HG02973 (cell line): ENCODE results near the gene KSR1.
"Not testable (repeated sequence)": the region's sequence is repeated elsewhere in the genome, so short reads cannot be mapped to it uniquely, and the experiment has no call there.

Experiments
- ATAC-seq: cut with Tn5 transposase; IDR thresholded peaks from one replicate; pipeline ENCODE4 v1.9.1; 2021; ENCODE audit warnings: moderate library complexity; ENCODE audit not compliant: unreplicated experiment

The KSR1 gene

DNA sequence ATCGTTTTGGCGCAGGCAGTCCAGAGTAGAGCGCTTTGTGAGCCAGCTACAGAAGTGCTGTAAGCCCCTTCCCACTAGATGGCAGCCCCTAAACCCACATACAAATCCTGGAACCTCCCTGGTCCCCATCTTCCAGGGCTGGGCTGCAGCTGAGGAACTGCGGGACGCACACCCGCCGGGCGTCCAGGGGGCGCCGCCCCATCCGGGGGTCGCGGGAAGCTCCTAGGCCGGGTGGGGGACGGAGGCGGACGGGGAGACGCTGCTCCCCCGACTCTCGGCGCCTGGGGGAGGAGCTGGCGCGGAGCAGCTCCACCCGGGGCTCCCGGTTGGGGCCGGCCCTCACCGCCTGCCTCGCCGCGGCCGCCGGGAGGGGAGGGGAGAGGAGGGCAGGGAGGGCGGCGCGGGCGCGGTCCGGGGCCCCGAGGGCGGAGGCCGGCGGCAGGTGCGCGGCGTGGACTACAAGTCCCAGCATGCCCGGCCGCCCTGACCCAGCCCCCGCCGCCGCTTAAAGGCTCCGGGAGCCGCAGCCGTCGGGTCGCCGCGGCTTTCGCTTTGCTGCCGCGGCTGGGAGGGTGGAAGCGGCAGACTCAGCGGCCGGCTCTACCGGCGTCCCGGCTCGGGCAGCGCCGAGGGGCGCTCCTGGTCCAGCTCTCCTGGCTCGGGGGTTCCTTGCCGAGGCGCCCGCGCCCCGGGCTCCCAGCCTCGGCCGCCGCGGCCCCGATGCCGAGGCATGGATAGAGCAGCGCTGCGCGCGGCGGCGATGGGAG lies at the start of gene KSR1:
Gene KSR1, plus strand, starts transcription at position 535 of the 767 bp plus-strand sequence. Its CDS starts 196 bp downstream, at position 731.
- peak; percentile 86 for ATAC-seq

DNA sequence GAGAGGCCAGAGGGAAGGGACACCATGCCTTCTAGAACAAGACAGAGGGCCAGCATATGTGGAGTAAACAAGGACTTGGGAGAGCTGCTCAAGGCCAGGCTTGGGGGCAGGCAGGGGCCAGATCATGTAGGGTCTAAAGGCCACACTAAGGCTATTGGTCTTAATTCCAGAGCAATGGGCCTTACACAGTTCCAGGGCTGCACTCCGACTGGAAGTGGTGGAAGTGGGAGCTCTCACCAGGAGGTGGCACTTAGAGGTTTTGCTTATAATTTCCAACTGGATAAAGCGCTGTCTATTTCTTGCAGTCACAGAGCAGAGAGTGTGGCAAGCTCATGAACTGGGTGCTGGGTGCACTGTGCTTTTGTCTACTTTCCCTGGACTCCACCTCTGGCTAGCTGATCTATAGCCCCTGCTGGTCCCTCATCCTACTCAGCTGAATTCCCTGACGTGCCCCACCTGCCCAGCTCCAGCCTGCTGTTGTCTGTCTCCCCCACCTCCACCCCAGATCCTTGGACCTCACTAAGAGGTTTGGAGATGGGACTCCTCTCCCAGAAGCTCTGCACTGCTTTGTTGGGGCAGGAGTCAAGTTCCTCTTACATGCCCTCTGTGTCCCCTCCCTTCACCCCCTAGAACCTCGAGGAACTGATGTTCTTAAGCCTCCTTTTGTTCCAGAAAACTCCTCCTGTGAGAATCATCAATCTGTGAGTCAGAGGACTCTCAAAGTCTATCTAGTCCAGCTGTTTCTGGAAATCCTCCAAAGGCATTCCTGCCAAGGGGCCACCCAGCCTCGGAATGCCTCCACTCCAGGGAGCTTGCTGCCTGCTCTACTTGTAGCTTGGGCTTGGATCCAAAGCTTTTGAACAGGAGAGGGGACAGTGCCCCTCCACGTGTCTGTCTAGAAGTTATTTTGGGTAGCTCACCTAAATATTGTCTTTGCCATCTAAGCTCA lies 48.1 kb upstream of the KSR1 start:
- ATAC-seq = no peak

- ATAC-seq = no peak
Observed at GRCh38 chr17:27408891-27409290, 47.4 kb upstream of the KSR1 start.

- ATAC-seq = not testable (repeated sequence)
Observed at GRCh38 chr17:27412158-27412557, 44.1 kb upstream of the KSR1 start.

GRCh38 chr17:27413315-27413714 lies 42.9 kb upstream of the KSR1 start:
- no peak for ATAC-seq

- ATAC-seq = no peak
Observed at GRCh38 chr17:27413792-27414191, 42.5 kb upstream of the KSR1 start.

- no peak for ATAC-seq
Observed at GRCh38 chr17:27414271-27414670, 42.0 kb upstream of the KSR1 start.

DNA sequence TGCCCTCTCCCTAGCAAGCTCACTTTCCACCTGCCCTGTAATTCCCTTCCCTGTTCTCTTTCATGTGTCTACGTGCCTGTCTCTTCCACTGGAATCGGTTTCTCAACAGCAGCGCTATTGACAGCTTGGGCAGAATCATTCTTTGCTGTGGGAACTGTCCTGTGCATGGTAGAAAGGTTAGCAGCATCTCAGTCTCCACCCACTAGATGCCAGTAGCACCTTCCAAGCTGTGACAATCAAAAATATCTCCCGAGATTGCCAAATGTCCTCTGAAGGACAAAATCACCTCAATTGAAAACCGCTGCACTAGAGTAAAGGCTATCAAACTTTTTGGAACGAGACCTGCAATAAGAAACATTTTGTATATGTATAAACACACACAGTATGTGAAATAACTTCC lies 41.6 kb upstream of the KSR1 start:
- ATAC-seq = no peak

- ATAC-seq = no peak
Observed at GRCh38 chr17:27415120-27415795, 41.0 kb upstream of the KSR1 start.

GRCh38 chr17:27417596-27418365 lies 38.5 kb upstream of the KSR1 start:
- ATAC-seq = no peak

GRCh38 chr17:27418366-27418615 lies 38.0 kb upstream of the KSR1 start:
- ATAC-seq = no peak

- ATAC-seq = no peak
Observed at GRCh38 chr17:27419156-27419555, 37.1 kb upstream of the KSR1 start.

- ATAC-seq = no peak
Observed at GRCh38 chr17:27420211-27420950, 35.9 kb upstream of the KSR1 start.

DNA sequence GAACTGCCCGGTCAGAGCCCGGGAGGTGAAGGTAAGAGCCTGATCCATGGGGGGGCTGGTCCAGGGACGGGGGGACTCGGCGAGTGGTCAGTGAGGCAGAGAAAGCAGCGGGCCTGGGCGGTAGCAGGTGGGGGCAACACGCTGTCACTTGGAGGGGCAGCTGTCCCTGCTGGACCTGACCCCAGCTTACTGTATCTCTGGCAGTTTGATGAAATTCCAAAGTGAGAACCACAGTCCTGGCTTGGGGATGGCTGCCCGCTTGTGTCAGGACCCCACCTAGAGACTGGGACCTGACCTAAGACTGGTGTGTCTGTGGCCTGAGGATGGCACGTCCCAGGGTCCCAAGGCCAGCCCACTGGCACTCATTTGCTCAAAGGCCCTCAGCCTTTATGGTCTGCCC lies 35.1 kb upstream of the KSR1 start:
- no peak for ATAC-seq

- not testable (repeated sequence) for ATAC-seq
Observed at GRCh38 chr17:27421626-27422025, 34.6 kb upstream of the KSR1 start.

GRCh38 chr17:27422601-27423000 lies 33.6 kb upstream of the KSR1 start:
- no peak for ATAC-seq

GRCh38 chr17:27423651-27424050 lies 32.6 kb upstream of the KSR1 start:
- ATAC-seq = no peak

GRCh38 chr17:27424516-27424915 lies 31.7 kb upstream of the KSR1 start:
- ATAC-seq = no peak

DNA sequence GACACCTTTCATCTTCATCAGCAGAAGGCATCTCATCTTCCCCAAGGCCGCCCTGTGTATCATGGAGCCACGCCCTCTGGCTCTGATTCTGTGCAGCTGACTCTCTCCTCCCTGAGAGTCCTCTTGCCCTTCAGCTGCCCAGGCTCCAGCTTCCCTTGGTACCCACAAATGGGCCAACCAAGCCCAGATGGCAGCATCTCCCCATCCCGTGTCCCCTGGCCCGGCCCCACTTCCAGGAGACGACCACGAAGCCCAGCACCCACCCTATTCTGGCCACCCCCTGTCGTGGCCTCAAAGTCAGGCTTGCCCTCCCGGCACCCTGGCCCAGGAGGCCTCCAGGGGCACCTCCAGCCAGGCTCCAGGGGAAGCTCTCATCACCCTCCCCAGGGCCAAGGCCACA lies 31.3 kb upstream of the KSR1 start:
- ATAC-seq = no peak

GRCh38 chr17:27425571-27425970 lies 30.7 kb upstream of the KSR1 start:
- not testable (repeated sequence) for ATAC-seq
